ENCODE results near the gene SH3PXD2A.
"Not testable (repeated sequence)": the region's sequence is repeated elsewhere in the genome, so short reads cannot be mapped to it uniquely, and the experiment has no call there.

Gene SH3PXD2A

DNA sequence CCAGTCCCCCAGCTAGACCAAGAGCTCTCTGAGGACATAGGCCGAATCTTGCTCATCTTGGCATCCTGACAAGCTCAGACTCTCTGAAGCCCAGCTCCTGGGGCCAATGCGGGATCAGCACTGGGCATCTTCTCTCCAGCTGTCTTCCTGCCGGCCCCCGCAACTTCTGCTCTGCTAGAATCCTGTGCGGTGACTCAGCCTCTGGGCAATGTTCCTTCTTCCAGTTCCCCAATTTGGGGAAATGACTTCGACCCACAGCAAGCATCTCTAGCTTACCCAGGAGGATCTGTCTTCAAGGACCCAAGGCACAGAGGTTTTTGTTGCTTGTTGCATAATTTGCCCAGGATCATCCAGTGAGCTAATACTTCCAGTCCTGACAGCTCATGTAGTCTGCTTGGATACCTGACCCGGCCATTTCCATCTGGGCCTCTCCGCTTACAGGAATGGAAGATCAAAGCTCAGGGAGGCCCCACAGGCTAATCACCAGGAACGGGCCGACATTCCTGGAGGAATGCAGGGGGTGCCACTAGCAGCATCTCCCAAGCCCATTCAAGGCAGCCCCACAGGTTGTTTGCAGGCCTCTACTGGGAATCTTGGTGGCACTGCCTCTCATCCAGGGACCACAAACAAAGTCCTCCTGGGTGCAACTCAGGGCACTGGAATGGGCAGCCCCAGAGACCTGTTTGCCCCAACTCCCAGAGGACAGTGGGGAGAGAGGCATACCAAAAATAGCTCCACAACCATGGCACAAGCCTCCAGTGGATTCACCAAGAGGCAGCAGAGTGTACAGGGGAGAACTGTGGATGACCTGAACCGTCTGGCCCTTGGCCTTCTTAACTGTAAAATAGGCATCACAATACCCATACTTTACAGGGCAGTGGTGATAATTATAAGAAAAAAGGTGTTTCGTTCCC lies 210.0 kb downstream of the SH3PXD2A start:
- no peak for DNase-seq (ENCODE audit: low read depth)

DNA sequence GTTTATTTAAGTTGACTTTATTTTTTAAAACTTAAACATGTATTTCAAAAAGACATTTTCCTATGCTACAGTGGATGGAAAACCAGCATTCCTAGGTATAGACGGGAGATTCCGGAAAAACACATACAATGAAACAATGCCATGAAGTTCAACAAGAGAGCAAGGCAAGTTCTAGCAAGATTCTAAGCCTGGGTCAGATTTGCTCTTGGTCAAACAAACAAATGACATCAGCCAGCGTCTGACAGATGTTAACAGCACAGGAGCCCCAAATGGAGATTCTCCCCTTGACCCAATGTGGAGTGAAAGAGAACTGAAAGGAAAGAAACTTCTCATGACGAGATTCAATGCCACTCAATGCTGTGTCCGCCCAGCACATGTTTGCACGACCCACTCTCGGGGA lies 212.0 kb downstream of the SH3PXD2A start:
- DNase-seq (ENCODE audit: low read depth): no peak

DNA sequence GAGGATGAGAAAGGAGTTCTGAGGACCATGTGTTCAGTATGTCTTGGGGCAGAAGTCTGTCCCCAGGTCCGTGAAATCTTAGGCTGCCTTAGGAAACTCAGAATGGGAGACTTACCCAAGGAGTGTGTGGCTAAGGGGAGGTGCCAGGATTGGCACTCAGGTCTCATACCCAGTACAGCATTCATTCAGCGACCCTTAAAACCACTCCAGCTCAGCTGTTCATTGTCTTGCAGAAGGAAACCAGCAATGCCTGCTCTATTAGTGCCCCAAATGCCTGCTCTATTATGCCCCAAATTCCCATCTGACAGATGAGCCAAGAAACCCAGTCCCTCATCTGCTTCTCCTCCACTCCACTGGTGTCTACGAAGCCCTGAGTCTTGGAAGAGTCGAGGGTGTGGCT lies 214.1 kb downstream of the SH3PXD2A start:
- no peak for DNase-seq (ENCODE audit: low read depth)

DNA sequence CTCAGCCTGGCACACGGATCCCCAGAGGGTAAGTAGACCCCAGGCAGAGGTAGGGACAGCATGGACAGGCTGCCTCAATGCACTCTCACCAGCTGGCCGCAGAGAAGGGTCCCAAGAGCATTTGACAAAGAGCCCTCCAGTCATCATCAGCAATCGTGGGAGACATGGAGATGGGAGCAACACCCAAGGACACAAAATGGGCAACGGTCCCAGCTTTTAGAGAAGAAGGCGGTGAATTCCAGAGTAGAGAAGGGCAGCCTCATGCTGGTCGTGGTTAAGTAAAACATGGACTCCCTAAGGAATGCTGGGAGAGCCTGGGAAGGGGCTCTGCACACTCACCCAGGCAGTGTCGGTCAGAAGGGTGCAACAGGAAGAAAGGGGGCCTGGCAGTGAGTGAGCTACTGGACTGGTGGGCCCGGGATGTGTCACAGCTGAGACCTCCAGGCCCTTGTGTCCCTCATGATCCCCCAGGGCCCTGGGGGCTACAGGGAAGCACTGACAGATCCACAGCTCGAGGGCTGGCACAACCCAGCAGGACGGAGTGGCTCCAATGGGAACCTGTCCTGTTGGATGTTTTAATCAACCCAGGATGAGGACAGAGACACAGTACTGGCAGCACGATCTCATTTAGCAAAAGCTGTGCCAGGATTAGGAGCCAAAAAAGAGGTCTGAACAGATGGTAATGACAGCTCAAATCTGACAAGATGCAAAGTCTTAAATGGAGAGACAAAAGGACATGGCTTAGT lies 214.8 kb downstream of the SH3PXD2A start:
- no peak for DNase-seq (ENCODE audit: low read depth)

DNA sequence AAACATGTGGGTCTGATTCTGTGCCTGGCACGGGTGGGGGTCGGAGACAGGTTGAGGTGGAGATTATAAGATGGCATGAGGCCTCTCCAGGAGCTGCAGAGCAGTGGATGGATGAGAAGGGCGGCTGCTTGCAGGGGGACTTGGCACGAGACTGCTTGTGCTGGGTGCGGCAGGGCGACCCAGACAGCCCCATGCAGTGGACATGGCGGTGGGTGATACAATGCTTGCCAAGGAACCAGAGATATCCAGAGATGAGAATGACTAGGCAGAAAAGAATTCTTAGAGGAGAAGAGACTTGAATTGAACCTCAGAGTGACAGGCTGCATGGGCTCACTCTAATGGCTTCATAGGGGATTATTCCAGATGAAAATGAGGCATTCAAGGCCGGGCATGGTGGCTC lies 216.4 kb downstream of the SH3PXD2A start:
- no peak for DNase-seq (ENCODE audit: low read depth)

DNA sequence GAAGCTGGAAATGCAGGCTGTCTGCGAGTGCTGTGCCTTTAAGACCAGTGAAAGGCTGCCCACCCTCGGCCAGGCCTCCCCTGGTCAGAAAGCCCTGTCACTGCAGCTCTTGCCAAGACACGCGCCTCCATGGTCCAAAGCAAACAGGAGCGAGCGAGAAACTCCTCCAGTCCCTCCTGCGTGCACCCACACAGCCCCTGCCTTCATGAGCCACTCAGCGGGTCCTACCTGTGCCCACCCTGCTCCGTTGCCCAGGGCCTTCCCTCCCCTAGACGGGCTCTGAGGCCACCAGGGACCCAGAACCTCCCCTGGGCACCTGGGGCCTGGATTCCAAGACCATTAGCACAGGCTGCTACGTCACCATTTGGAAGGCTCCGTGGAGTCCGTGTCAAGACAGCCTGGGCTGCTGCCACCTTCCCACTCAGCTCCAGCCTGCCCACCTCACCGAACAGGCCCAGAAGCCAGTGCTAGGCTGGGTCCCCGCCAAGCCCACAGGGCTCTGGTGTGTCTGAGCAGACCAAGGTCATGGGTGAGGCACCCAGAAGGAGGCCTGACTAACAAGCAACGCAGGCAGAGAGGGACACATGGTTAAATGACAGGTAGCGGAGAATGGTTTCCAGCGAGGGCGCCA lies 217.3 kb downstream of the SH3PXD2A start:
- no peak for DNase-seq (ENCODE audit: low read depth)

DNA sequence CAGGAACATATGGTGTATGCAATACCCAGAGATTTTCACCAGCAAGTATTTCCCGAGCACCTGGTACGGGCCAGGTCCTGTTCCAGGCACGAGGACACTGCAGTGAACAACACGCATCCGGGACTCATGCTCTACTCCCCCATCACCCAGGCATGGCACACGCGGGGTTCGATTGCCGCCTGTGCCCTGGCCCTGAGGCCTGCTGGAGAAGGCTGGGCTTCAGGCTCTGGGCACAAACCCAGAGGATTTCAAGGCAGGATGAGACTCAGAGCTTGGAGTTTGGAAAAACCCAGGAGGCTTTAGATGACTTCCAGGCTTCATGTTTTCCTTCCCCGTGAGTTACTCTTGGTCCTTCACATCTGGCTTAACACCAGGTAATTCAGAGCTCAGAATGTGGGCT lies 218.4 kb downstream of the SH3PXD2A start:
- no peak for DNase-seq (ENCODE audit: low read depth)

DNA sequence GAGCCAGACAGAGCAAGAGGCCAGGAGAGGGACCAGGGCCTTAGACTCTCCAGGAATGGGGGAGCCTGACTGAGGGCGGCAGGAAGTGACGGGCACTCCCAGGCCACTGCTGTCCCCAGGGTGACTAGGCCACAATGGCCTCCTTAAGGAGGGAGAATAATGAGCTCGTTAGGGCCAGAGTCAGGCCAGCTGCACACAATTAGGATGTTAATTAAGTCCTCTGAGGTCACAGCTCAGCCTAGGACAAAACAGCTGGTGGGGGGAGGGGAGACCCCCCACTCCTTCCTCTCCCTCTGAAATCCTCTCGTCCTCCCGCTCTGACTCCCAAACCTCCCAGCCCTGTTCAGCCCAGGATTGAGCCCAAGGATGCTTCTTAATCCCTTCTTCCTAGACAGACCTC lies 218.9 kb downstream of the SH3PXD2A start:
- no peak for DNase-seq (ENCODE audit: low read depth)

DNA sequence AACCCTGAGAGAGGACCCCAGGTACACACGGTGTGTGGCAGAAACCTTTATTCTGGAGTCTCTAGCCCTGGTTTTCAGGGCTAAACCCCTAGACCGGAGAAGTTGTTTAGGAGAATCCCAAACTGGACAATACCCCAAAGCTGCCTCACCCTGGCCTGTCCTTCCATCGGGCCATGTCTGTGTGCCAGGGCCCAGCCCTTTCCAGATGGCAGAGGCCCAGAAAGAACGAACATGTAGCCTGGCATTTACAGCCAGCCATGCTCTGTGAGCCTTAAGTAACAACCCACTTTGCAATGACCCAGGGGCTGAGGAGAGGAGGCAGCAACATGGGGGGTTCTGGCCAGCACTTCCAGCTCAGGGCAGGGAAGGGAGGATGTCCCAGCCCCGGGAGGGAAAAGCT lies 219.8 kb downstream of the SH3PXD2A start:
- DNase-seq (ENCODE audit: low read depth): no peak

DNA sequence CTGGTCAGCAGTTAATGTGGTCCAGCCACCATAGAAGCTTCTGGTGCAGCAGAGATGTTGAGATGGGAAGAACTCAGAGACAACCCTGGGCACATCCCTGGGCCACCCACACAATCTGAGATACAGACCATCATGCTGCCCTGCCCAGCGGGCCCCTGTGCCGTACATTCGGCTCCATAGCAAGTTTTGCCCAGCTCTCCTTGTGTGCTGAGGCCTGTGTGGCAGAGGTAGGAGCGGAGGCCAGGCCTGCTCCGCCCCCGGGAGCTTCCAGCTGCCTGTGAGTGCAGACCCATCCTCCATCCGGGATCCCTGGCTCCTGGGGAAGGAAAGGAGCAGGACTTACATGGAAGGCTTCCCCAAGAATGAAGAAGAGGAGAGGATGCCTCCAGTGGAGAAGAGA lies 221.5 kb downstream of the SH3PXD2A start:
- no peak for DNase-seq (ENCODE audit: low read depth)

DNA sequence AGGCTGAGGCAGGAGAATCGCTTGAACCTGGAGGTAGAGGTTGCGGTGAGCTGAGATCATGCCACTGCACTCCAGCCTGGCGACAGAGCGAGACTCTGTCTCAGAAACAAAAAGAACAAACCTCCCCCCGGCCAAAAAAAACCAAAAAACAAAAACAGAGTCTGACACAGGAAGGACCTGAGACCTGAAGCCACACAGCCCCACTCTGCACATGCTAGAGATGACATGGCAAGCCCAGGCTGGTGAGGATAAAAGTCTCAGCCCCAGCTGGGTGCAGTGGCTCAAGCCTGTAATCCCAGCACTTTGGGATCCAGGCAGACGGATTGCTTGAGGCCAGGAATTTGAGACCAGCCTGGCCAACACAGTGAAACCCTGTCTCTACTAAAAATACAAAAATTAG lies 222.5 kb downstream of the SH3PXD2A start:
- not testable (repeated sequence) for DNase-seq (ENCODE audit: low read depth)

DNA sequence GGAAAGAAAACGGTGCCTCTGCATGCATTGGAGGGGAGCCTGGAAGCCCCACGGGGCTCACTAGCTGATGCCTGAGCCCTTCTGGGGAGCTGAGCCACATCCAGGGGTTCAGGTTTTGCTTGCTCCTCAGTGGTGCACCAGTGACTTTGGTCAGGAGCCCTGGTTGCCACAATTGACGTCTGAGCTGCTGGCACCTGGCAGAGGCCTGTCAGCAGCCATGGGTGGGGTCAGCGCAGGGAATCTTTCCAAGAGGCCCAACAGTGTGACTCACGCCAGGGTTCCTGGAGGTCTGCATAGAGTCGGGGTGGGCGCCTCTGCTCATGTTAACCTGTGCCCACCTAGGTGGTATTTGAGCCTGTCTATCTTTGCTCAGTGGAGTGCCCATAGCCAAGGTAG lies 223.1 kb downstream of the SH3PXD2A start:
- no peak for DNase-seq (ENCODE audit: low read depth)

DNA sequence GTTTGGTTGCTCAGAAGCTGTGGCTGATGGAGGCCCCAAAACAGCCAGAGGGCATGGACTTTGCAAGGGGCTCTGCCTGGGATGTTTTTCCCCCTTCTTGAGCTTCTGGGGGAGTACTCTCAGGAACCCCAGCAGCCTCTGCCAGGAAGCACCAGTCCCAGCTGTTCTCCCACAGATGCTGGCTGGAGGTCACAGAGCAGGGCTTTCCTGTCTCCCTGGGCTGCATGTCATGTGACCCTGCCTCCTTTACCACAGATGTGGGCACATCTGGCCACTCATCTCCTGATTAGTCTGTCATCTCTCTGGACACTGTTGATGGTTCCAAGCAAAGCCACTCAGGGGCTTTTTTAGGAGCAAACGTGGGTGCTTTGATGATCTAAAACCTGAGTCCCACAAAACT lies 225.2 kb downstream of the SH3PXD2A start:
- DNase-seq (ENCODE audit: low read depth): no peak

DNA sequence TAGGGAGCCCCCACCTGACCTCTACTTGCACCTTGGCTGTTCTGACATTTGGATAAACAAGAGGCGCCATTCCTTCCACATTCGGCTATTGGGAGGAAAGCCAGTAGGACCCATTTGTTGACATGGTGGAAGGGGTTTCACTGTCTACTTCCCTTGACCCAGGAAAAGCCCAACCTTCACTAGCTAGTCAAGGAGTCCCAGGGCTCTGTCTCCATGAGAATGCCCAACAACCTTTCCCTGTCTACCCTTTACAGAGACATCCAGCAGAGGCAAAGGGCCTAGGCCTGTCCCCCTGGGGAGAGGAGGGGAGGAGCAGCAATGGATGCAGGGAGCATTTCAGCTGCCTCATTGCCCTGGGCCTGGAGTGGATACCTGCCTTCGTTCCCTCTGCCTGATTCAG lies 225.8 kb downstream of the SH3PXD2A start:
- no peak for DNase-seq (ENCODE audit: low read depth)

DNA sequence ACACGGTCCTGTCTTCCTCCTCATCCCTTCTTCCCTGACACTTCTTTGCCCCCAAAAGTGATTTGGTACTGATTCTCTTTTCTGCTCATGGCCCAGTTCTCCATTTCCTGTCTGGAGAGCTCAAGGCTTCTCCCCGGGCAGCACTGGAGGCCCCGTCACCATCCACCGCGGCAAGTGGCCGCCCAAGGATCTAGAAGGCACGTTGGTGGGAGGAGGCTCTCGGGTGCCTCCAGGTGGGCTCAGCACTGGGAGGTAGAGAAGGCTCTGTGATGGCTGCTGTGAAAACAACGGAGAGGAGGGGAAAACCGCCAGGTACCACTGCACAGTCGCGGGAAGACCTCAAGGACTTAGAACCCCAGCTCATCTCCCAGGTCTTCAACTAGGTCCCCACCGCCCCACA lies 227.5 kb downstream of the SH3PXD2A start:
- no peak for DNase-seq (ENCODE audit: low read depth)

DNA sequence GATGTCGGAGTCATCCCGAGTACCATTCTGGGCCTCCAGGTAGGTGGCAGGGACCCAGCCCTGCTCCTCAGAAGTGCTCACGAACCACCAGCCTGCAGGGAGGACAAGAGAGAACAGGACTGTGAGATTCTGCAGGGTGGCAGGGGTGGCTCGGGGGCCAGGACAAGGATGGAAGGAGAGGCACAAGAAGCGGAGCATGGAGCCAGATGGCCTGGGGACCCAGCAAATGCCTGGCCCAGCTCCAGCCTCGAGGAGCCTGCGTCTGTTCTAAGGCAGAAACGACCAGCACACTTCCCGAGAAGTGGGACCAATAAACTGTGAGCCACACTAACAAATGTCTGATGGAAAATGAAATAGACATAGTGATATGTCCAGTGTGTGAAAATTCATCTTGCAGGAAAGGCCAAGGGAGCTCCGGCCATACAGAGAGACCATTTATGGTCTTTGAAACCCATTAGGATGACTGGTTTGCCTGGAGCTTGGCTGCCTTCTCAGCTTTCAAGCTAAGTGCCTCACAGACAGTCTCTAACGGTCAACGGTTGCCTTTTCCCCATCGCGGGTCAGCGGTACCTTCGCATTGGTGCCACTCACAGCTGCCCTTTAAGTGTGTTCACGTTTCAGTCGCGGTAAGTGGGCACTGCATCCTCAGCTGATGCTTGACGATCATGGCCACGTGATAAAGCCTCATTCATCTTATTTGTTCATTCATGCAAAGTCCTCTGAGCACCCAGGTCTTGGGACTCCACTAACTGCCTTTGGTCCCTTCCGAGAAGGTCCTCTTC lies 228.1 kb downstream of the SH3PXD2A start:
- no peak for DNase-seq (ENCODE audit: low read depth)

DNA sequence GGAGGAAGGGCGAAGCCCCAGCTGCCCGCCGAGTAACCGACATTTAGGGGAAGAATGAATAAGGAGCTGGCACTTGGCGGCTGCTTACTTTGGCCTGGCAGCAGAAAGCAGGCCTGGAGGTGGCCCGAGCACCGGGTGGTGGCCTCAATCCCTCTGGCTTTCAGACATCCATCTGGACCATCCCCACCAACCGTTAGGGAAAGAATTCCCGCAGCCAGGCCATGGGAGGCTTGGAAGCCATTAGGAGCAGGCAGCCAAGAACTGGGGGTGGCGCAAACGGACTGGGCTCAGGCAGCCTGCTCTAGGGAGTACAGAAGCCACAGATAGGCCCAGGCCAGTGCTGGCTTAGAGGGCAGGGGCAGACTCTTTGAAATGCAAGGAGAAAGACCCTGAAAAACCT lies 229.2 kb downstream of the SH3PXD2A start:
- DNase-seq (ENCODE audit: low read depth): no peak

DNA sequence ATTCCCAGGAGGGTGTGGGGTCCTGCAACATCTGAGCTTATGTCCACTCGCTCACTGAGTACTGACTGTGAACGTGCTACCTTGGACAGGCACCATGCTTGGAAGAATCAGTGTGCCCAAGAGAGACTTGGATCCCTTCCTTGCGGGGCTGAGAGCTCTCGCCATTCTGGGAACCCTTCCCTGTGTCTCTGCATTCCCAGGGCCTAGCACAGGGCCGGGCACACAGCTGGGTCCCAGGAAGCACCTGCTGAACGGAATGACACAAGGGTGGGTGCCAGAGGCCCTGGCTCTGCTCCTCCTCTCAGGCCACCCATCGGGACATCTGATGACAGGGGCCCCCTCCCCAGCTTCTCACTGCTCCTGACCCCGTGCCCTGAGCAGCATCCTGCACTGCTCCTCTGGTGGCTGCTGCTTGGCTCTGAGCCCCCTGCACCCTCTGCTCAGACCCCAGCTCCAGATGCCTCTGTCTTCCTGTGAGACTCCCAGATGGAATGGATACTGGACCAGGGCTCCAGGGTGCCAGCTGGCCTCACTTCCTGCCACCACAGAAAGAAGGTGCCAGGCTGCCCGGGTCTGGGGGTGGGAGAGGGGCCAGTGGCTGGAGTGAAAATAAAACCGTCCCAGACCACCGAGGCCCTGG lies 232.3 kb downstream of the SH3PXD2A start:
- DNase-seq (ENCODE audit: low read depth): no peak

DNA sequence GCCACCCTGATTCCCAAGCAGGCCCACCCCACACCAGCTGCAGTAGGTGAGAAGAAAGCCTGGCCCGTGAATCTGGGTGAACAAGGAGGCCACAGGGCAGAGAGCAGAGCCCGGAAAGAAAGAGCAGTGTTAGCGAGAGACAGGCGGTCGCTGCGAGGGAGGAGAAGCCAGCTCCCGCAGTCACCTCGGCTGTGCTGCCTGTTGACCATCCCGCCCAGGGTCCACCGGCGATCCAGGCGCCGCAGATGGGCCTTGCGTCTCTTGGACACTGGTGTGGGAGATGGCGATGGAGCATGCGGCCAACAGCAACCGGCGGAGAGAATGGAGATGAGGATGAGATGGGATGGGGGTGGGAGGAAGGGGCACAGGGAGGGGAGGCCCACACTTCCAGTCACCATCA lies 233.1 kb downstream of the SH3PXD2A start:
- DNase-seq (ENCODE audit: low read depth): no peak

DNA sequence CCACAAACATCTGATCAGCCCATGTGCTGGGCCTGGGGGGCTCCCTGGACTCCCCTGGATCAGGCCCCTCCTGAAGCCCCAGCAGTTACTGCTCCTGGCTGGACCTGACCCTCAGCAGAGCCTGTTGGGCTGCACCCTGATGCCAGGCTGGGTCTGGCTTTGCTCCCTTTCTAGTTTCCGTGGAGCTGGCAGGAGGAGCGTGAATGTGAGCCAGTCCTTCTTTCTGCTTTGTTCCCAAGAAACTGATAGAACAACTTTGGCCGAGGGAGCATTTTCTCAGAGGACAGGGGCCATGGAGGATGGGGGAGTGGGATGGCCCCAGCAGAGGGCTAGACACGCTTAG lies 233.6 kb downstream of the SH3PXD2A start:
- DNase-seq (ENCODE audit: low read depth): no peak

DNA sequence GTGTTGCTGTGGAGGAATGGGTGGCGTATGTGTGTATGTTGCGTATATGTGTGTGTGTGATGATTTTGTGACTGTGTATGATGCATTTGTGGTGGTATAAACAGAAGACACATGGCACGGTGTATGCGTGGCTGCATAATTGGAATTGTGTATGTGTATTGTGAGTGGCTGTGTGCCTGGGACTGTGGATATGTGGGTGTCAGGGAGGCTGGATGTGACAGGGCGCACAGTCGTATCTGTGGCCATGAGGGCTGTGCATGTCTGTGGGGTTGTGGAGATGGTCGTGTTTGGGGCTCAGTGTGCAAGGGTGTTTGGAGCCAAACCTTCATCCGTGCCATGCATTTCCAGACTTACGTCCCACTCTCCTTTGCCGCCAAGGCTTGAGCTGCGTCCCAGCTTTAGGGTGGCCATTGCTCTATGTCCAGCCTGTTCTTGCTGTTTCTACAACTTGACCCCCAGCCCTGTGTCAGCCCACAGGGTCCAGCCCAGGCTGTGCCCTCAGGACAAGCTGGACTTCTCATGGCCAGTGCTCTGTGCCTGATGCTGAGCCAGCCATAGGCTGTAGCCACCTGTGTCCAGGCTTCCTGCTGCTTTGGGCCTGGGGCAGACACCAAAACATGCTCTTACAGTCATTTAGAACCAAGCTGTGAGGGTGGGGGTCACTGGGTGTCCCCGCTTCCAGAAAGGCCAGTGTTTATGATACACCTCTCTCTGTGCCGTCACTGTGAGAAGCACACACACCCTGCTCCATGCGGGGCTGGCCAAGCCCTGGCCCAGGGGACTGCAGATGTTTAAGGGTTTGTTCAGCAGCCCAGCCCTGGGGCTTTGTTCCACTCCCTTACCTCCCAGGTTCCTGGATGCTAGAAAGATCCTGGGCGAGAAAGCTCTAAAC lies 234.2 kb downstream of the SH3PXD2A start:
- DNase-seq (ENCODE audit: low read depth): no peak

All from stimulated activated CD8-positive, alpha-beta memory T cell treated with anti-CD3 and anti-CD28 coated beads, Interleukin-4, amount 100 ng/mL, for 24 hours (primary cell).